GM23338 (cell line): ENCODE data around the gene ING4. TPM values are rescaled to one million over a fixed set of nuclear protein-coding genes. Genes with fewer than 3 reads are reported as not detected.

Experiments
- ATAC-seq: fragments of 200-7000 bp; cut with Tn5 transposase; 3 replicates; pipeline ENCODE4 v1.9.1; 2020
- DNase-seq: peaks from one replicate; pipeline ENCODE4 v3.0.0-alpha.2; 2015; ENCODE audit warnings: low spot score
- H2AFZ ChIP-seq: fragments of 200-600 bp; sonication (generic); 2 replicates; pipeline ENCODE4 v1.8.0; 2016; ENCODE audit warnings: antibody characterized with exemption, mild to moderate bottlenecking, moderate library complexity
- H3F3A ChIP-seq: fragments of 200-600 bp; sonication (generic); replicated peaks from 2 replicates; pipeline ENCODE4 v1.8.0; 2017; ENCODE audit warnings: antibody characterized with exemption, mixed run types, low read depth
- H3K27ac ChIP-seq: fragments of 200-600 bp; sonication (generic); 2 replicates; pipeline ENCODE4 v1.6.1; 2016; ENCODE audit warnings: low read depth
- H3K27me3 ChIP-seq: fragments of 200-600 bp; sonication (generic); 2 replicates; pipeline ENCODE4 v1.8.0; 2016; ENCODE audit warnings: mild to moderate bottlenecking, mixed run types, moderate library complexity; ENCODE audit not compliant: insufficient read depth
- H3K36me3 ChIP-seq: fragments of 200-600 bp; sonication (generic); 2 replicates; pipeline ENCODE4 v1.8.0; 2016; ENCODE audit warnings: mild to moderate bottlenecking; ENCODE audit not compliant: insufficient read depth
- H3K4me1 ChIP-seq: fragments of 200-600 bp; sonication (generic); 2 replicates; pipeline ENCODE4 v1.8.0; 2016; ENCODE audit warnings: mild to moderate bottlenecking, moderate library complexity; ENCODE audit not compliant: insufficient read depth
- H3K4me2 ChIP-seq: fragments of 200-600 bp; sonication (generic); 2 replicates; pipeline ENCODE4 v1.7.1; 2017; ENCODE audit warnings: mixed run types
- H3K4me3 ChIP-seq: fragments of 200-600 bp; sonication (generic); 2 replicates; pipeline ENCODE4 v1.6.1; 2016; ENCODE audit warnings: mixed run types
- H3K79me2 ChIP-seq: fragments of 200-600 bp; sonication (generic); replicated peaks from 2 replicates; pipeline ENCODE4 v1.8.0; 2017; ENCODE audit warnings: mild to moderate bottlenecking; ENCODE audit not compliant: insufficient read depth
- H3K9me2 ChIP-seq: fragments of 200-600 bp; sonication (generic); 2 replicates; pipeline ENCODE4 v1.8.0; 2017; ENCODE audit not compliant: insufficient read depth
- H4K20me1 ChIP-seq: fragments of 200-600 bp; sonication (generic); replicated peaks from 2 replicates; pipeline ENCODE4 v1.8.0; 2017; ENCODE audit warnings: mild to moderate bottlenecking; ENCODE audit not compliant: insufficient read depth
- H3K27ac Mint-ChIP-seq: 2 replicates; pipeline ENCODE4 v1.8.0; 2020; ENCODE audit warnings: inconsistent platforms, mild to moderate bottlenecking, moderate library complexity, mixed read lengths
- H3K27me3 Mint-ChIP-seq: 3 replicates; pipeline ENCODE4 v1.8.0; 2022; ENCODE audit warnings: low read depth, mild to moderate bottlenecking, moderate library complexity, mixed read lengths, inconsistent platforms; ENCODE audit not compliant: insufficient read depth, poor library complexity
- H3K36me3 Mint-ChIP-seq: 3 replicates; pipeline ENCODE4 v1.8.0; 2021; ENCODE audit warnings: low read depth, mild to moderate bottlenecking, inconsistent platforms, moderate library complexity, mixed read lengths
- H3K4me1 Mint-ChIP-seq: 3 replicates; pipeline ENCODE4 v1.8.0; 2020; ENCODE audit warnings: mild to moderate bottlenecking, inconsistent platforms, mixed read lengths
- H3K4me3 Mint-ChIP-seq: 3 replicates; pipeline ENCODE4 v1.8.0; 2021; ENCODE audit warnings: moderate library complexity, mild to moderate bottlenecking, inconsistent platforms, mixed read lengths
- H3K9me3 Mint-ChIP-seq: 3 replicates; pipeline ENCODE4 v1.8.0; 2020; ENCODE audit warnings: moderate library complexity, mild to moderate bottlenecking, inconsistent platforms, mixed read lengths
- CREB1 ChIP-seq: fragments of 250-450 bp; sonication (Bioruptor Pico); IDR thresholded peaks from 2 replicates; pipeline ENCODE4 v1.5.0; 2020; ENCODE audit warnings: low read depth, mild to moderate bottlenecking, moderate library complexity
- CTCF ChIP-seq, 2 experiments: fragments of 200-600 bp in 1 of 2; sonication (generic) in 1 of 2; conservative IDR thresholded peaks; 2 replicates each; pipeline versions ENCODE4 v1.5.1 to v1.6.1; 2016 to 2017; ENCODE audit warnings: antibody characterized with exemption in 2 of 2, low read depth in 2 of 2, mild to moderate bottlenecking in 2 of 2, moderate library complexity in 1 of 2
- EZH2phosphoT487 ChIP-seq: fragments of 200-600 bp; sonication (generic); IDR thresholded peaks from one replicate; pipeline ENCODE4 v1.8.1; 2018; ENCODE audit warnings: antibody characterized with exemption; ENCODE audit not compliant: unreplicated experiment
- JUNB ChIP-seq: IDR thresholded peaks from one replicate; pipeline ENCODE4 v1.6.1; 2016; ENCODE audit warnings: antibody characterized with exemption; ENCODE audit not compliant: unreplicated experiment
- NANOG ChIP-seq: IDR thresholded peaks from 2 replicates; pipeline ENCODE4 v1.6.1; 2016; ENCODE audit warnings: antibody characterized with exemption, borderline replicate concordance
- POLR2AphosphoS5 ChIP-seq: IDR thresholded peaks from 2 replicates; pipeline ENCODE4 v1.6.1; 2016; ENCODE audit warnings: antibody characterized with exemption, low read depth
- ZNF114 ChIP-seq: fragments of 250-450 bp; sonication (Bioruptor Pico); IDR thresholded peaks from 2 replicates; pipeline ENCODE4 v1.5.0; 2020; ENCODE audit warnings: mild to moderate bottlenecking, moderate library complexity
- ZNF331 ChIP-seq: fragments of 250-450 bp; sonication (Bioruptor Pico); IDR thresholded peaks from 2 replicates; pipeline ENCODE4 v1.5.0; 2020; ENCODE audit warnings: low read depth, mild to moderate bottlenecking, moderate library complexity
- polyA plus RNA-seq: library from polyadenylated mRNA; unstranded; fragments of >200 nt; fragmentation: Nextera tagmentation; extraction: Ambion mirVana; gene quantifications from 2 replicates; pipeline ENCODE4 v1.2.1, GENCODE V29; 2016
- total RNA-seq: library from RNA; depleted of rRNA; stranded (reverse); fragments of >200 nt; shearing (Covaris generic); gene quantifications from 2 replicates; pipeline ENCODE4 v1.2.3, GENCODE V29; 2014
- TF ChIP-seq, protein P1 (sequence below): IDR thresholded peaks from 2 replicates; pipeline ENCODE4 v1.6.1; 2016; ENCODE audit warnings: antibody characterized with exemption

ING4 gene
- total and polyA plus RNA-seq, 2 experiments from 2014 or later = 22.0 to 29.6 TPM

- Histone ChIP-seq H3K27me3 (no peaks in the 10 kb centered on the region), H3K27ac (no peak overlapping the region), H3K4me1 (no peaks in the 10 kb centered on the region), H3F3A (peaks cover 9% of the 10 kb centered on the region; the same call in 1 of the 2 replicates), H3K9me2 (no peaks in the 10 kb centered on the region), H4K20me1 (peaks cover 7% of the 10 kb centered on the region; the same call in 1 of the 2 replicates), H3K36me3 (peaks cover 10% of the 10 kb centered on the region), H3K79me2 (no peaks in the 10 kb centered on the region), H3K4me3 (no peak overlapping the region), H3K4me2 (no peak overlapping the region), H2AFZ (no peak overlapping the region)
- H3K36me3 Mint-ChIP-seq = peaks cover 42% of the 10 kb centered on the region
- no peak for ATAC-seq
- H3K9me3 Mint-ChIP-seq = no peaks in the 10 kb centered on the region; the same call in 2 of the 3 replicates
- no peaks in the 10 kb centered on the region for H3K4me1 Mint-ChIP-seq
- H3K27me3 Mint-ChIP-seq = no peaks in the 10 kb centered on the region
- no peak overlapping the region for H3K4me3 Mint-ChIP-seq
- no peak for TF ChIP-seq ZNF114 (CRISPR knock-in tag)
- TF ChIP-seq EZH2phosphoT487 = no peak
- no peak for TF ChIP-seq JUNB
- TF ChIP-seq POLR2AphosphoS5 = no peak
- TF ChIP-seq CREB1 (CRISPR knock-in tag) = no peak
- DNase-seq = no peak
- H3K27ac Mint-ChIP-seq = no peak overlapping the region
These were observed 8.9 kb downstream of the ING4 start for GRCh38 chr12:6653987-6654386.

DNA sequence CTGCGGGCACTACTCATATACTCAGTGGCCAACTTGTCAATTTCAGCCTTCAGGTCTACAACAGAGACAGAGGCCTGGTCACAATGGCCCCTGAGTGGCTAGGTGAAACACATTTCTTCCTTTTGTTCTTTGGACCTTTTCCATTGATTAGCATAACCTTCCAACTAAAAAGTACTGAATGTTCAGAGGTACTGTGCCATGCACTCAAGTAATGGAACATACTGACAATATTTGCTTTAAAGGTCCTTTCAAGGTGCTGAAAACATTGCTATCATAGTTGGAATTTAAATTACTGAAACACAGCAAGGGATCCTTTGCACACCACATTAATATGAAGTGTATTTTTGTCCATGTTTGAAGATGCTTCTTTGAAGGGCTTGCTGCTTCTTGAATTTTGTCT lies 9.6 kb downstream of the ING4 start:
- Histone ChIP-seq H3K36me3 (peaks cover 10% of the 10 kb centered on the region), H3K79me2 (no peaks in the 10 kb centered on the region), H2AFZ (no peak overlapping the region), H3K9me2 (no peaks in the 10 kb centered on the region), H3K4me3 (no peak overlapping the region), H3K4me2 (no peak overlapping the region), H3K4me1 (no peaks in the 10 kb centered on the region), H3K27me3 (no peaks in the 10 kb centered on the region), H4K20me1 (peaks cover 7% of the 10 kb centered on the region; the same call in 1 of the 2 replicates), H3K27ac (no peak overlapping the region), H3F3A (peaks cover 9% of the 10 kb centered on the region; the same call in 1 of the 2 replicates)
- peaks cover 37% of the 10 kb centered on the region for H3K36me3 Mint-ChIP-seq
- no peaks in the 10 kb centered on the region for H3K4me1 Mint-ChIP-seq
- H3K4me3 Mint-ChIP-seq = no peak overlapping the region
- DNase-seq (no peak), ATAC-seq (no peak)
- H3K27ac Mint-ChIP-seq = no peak overlapping the region
- H3K27me3 Mint-ChIP-seq = no peaks in the 10 kb centered on the region
- TF ChIP-seq NANOG (no peak), EZH2phosphoT487 (no peak), ZNF331 (CRISPR knock-in tag) (no peak), POLR2AphosphoS5 (no peak), ZNF114 (CRISPR knock-in tag) (no peak)
- no peaks in the 10 kb centered on the region; the same call in 2 of the 3 replicates for H3K9me3 Mint-ChIP-seq

- Mint-ChIP-seq H3K4me1 (no peaks in the 10 kb centered on the region), H3K4me3 (no peak overlapping the region; the same call in 2 of the 3 replicates), H3K9me3 (no peaks in the 10 kb centered on the region; the same call in 2 of the 3 replicates), H3K36me3 (peaks cover 39% of the 10 kb centered on the region), H3K27me3 (no peaks in the 10 kb centered on the region), H3K27ac (no peak overlapping the region)
- Histone ChIP-seq H4K20me1 (peaks cover 7% of the 10 kb centered on the region; the same call in 1 of the 2 replicates), H3K36me3 (peaks cover 10% of the 10 kb centered on the region), H3K27ac (no peak overlapping the region), H3K27me3 (no peaks in the 10 kb centered on the region), H3K79me2 (no peaks in the 10 kb centered on the region), H3K4me1 (no peaks in the 10 kb centered on the region), H2AFZ (no peak overlapping the region), H3K9me2 (no peaks in the 10 kb centered on the region), H3K4me3 (no peak overlapping the region), H3F3A (peaks cover 15% of the 10 kb centered on the region; the same call in 1 of the 2 replicates), H3K4me2 (no peak overlapping the region)
- ATAC-seq (no peak), DNase-seq (peak; percentile 62)
- peak; percentile 39 to 49 for TF ChIP-seq CTCF (conservative IDR thresholded peaks at IDR 0.05; ENCODE audit: low read depth in 2 of 2)
- TF ChIP-seq, protein P1, sequence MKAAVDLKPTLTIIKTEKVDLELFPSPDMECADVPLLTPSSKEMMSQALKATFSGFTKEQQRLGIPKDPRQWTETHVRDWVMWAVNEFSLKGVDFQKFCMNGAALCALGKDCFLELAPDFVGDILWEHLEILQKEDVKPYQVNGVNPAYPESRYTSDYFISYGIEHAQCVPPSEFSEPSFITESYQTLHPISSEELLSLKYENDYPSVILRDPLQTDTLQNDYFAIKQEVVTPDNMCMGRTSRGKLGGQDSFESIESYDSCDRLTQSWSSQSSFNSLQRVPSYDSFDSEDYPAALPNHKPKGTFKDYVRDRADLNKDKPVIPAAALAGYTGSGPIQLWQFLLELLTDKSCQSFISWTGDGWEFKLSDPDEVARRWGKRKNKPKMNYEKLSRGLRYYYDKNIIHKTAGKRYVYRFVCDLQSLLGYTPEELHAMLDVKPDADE = no peak
These were observed 10.5 kb downstream of the ING4 start for GRCh38 chr12:6652391-6652790.
